Ishikawa (cell line): ENCODE results near the gene GLIPR1.

ENCODE experiments used
- CEBPB ChIP-seq: IDR thresholded peaks from 2 replicates; pipeline ENCODE4 v1.6.1; 2012
- CREB1 ChIP-seq: IDR thresholded peaks from 2 replicates; pipeline ENCODE4 v1.6.1; 2012; ENCODE audit warnings: low read depth
- EGR1 ChIP-seq: IDR thresholded peaks from 2 replicates; pipeline ENCODE4 v1.6.1; 2012
- EP300 ChIP-seq: IDR thresholded peaks from 2 replicates; pipeline ENCODE4 v1.6.1; 2012; ENCODE audit warnings: borderline replicate concordance
- FOXM1 ChIP-seq: IDR thresholded peaks from 2 replicates; pipeline ENCODE4 v1.6.1; 2012; ENCODE audit warnings: low read depth, borderline replicate concordance
- NFIC ChIP-seq: IDR thresholded peaks from 2 replicates; pipeline ENCODE4 v1.6.1; 2012
- RAD21 ChIP-seq: IDR thresholded peaks from 2 replicates; pipeline ENCODE4 v1.6.1; 2012; ENCODE audit warnings: low read depth
- TAF1 ChIP-seq: IDR thresholded peaks from 2 replicates; pipeline ENCODE4 v1.6.1; 2012; ENCODE audit warnings: low read depth, mild to moderate bottlenecking
- TCF12 ChIP-seq: IDR thresholded peaks from 2 replicates; pipeline ENCODE4 v1.6.1; 2012; ENCODE audit warnings: low read depth
- YY1 ChIP-seq: IDR thresholded peaks from 2 replicates; pipeline ENCODE4 v1.6.1; 2012; ENCODE audit warnings: low read depth
- ZBTB7A ChIP-seq: IDR thresholded peaks from 2 replicates; pipeline ENCODE4 v1.6.1; 2012; ENCODE audit warnings: low read depth
- TF ChIP-seq, protein P1 (sequence below): IDR thresholded peaks from 2 replicates; pipeline ENCODE4 v1.6.1; 2012
- TF ChIP-seq, protein P2 (sequence below): IDR thresholded peaks from 2 replicates; pipeline ENCODE4 v1.6.1; 2012; ENCODE audit warnings: low read depth, mild to moderate bottlenecking

DNA sequence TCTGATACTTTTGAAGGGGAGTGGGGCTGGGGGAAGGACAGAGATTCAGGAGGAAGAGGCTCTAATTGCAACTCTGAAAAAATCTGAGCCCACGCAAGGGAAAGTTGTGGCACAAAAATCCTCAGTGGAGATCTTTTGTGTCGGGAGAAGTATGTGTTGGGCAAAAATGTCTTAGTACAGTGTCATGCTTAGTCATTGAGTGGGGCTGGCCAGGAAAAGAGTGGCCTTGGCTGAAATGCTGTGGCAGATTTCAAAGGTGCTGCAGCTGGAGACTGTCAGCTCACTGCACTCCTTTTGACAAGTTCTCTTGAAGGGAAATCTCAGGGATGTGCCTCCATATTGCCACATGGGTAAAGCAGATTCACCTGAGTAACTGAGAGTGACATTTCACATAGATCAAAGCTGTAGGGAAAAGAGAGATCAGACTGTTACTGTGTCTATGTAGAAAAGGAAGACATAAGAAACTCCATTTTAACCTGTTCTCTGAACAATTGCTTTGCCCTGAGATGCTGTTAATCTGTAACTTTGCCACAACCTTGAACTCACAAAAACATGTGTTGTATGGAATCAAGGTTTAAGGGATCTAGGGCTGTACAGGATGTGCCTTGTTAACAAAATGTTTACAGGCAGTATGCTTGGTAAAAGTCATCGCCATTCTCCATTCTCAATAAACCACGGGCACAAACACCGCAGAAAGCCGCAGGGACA lies 36.0 kb upstream of the GLIPR1 start:
- no peak for TF ChIP-seq EP300
- TF ChIP-seq NFIC: no peak
- TF ChIP-seq EGR1: no peak
- TF ChIP-seq, protein P1, sequence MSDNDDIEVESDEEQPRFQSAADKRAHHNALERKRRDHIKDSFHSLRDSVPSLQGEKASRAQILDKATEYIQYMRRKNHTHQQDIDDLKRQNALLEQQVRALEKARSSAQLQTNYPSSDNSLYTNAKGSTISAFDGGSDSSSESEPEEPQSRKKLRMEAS: no peak
- TF ChIP-seq FOXM1: no peak
- TF ChIP-seq, protein P2, sequence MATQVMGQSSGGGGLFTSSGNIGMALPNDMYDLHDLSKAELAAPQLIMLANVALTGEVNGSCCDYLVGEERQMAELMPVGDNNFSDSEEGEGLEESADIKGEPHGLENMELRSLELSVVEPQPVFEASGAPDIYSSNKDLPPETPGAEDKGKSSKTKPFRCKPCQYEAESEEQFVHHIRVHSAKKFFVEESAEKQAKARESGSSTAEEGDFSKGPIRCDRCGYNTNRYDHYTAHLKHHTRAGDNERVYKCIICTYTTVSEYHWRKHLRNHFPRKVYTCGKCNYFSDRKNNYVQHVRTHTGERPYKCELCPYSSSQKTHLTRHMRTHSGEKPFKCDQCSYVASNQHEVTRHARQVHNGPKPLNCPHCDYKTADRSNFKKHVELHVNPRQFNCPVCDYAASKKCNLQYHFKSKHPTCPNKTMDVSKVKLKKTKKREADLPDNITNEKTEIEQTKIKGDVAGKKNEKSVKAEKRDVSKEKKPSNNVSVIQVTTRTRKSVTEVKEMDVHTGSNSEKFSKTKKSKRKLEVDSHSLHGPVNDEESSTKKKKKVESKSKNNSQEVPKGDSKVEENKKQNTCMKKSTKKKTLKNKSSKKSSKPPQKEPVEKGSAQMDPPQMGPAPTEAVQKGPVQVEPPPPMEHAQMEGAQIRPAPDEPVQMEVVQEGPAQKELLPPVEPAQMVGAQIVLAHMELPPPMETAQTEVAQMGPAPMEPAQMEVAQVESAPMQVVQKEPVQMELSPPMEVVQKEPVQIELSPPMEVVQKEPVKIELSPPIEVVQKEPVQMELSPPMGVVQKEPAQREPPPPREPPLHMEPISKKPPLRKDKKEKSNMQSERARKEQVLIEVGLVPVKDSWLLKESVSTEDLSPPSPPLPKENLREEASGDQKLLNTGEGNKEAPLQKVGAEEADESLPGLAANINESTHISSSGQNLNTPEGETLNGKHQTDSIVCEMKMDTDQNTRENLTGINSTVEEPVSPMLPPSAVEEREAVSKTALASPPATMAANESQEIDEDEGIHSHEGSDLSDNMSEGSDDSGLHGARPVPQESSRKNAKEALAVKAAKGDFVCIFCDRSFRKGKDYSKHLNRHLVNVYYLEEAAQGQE: no peak
- TF ChIP-seq RAD21: no peak
- no peak for TF ChIP-seq CREB1
- no peak for TF ChIP-seq ZBTB7A
- TF ChIP-seq YY1: no peak
- TF ChIP-seq CEBPB: no peak
- no peak for TF ChIP-seq TCF12
- TF ChIP-seq TAF1: no peak
